ENCODE data around the gene DPH5.
"Not testable (repeated sequence)": the region's sequence is repeated elsewhere in the genome, so short reads cannot be mapped to it uniquely, and the experiment has no call there.

DPH5 gene, protein sequence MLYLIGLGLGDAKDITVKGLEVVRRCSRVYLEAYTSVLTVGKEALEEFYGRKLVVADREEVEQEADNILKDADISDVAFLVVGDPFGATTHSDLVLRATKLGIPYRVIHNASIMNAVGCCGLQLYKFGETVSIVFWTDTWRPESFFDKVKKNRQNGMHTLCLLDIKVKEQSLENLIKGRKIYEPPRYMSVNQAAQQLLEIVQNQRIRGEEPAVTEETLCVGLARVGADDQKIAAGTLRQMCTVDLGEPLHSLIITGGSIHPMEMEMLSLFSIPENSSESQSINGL
- total RNA-seq, result 21.4 to 49.1 (median 40.4) reads per million in 3 experiments

DNA sequence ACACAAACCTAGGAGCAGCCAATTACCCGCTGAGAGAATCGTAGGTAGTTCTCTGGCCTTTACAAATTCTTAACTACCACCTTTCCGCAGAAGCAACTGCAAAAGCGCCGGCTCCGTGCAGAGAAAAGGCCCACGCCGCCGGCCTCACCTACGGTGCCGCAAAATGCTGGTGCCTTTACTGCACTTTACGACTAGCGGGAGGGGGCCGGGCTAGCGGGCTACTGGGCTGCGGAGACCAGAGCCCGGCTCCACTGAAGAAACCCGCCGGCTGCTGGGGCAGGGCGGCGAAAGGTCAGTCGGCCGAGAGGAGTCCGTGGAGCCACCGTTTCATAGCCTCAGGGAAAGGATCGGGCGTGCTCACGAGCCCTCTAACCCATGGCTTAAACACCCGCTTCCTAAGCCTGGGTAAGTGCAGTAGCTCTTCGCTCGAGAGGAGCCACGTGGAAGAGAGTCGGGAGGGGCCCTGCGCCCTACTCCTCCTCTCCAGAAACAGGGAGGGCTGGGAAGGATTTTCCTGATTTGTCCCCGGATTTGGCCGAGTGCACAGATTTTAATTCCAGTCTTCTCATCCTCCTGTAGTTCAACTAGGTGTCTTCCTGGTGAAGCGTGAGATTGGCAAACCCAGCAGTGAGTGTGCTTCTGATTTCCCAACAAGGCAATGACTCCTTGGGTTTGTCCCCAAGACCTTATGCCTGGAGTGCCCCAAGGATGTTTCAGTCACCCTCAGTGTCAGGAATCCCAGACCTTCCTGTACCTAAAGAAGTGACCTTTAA lies at the start of gene DPH5:
TSS of gene DPH5 (minus strand) at position 128 of the 773 bp plus-strand sequence. CDS start 341 bp downstream, outside the sequence.
- DNase-seq, result peak; percentile 86

DNA sequence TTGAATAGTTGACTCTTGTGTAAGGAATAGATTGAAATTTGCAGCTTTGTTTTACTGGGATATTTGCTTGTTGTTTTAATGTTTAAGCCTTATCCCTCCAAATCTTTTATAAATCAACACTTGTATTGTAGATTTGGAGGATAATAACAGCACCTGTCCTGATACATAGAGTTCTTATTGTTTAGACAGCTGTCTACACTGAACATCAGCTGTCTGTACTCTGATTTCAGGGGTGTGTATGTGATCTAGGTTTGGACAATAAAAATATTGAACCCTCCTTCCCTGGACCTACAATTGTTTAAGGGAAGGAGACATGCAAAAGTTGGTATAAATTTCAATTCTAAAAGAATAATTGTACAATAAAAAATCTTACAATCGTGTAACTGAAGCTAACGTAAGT lies 48.3 kb upstream of the DPH5 start:
- DNase-seq, result no peak

GRCh38 chr1:101071470-101071891 lies 45.9 kb upstream of the DPH5 start:
- no peak for DNase-seq

GRCh38 chr1:101069158-101069557 lies 43.6 kb upstream of the DPH5 start:
- no peak for DNase-seq

DNA sequence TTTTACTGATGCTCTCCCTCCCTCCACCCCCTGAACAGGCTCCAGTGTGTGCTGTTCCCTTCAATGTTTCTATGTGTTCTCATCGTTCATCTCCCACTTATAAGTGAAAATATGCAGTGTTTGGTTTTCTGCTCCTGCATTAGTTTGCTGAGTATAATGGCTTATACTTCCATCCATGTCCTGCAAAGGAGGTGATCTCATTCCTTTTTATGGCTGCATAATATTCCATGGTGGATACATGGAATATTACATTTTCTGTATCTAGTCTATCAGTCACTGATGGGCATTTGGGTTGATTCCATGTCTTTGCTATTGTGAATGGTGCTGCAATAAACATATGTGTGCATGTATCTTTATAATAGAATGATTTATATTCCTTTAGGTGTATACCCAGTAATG lies 41.4 kb upstream of the DPH5 start:
- not testable (repeated sequence) for DNase-seq

GRCh38 chr1:101066260-101066936 lies 40.8 kb upstream of the DPH5 start:
- no peak for DNase-seq

DNA sequence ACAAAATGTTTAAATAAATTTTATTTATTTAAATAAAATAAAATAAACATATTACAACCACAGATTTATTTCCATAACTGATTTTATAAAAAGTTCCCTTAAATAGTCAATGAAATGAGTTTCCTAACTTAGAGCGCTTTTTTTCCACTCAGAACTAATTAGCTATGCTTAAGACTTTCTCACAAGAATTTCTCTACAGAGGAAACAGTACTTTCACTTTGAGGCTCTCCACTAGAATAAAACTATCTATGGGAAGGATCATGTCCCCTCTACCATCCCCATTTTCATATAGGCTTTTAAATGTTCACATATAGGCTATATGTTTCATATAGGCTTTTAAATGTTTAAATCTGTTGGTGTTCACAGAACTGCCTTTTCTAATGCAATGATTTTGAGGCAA lies 40.0 kb upstream of the DPH5 start:
- DNase-seq, result no peak

DNA sequence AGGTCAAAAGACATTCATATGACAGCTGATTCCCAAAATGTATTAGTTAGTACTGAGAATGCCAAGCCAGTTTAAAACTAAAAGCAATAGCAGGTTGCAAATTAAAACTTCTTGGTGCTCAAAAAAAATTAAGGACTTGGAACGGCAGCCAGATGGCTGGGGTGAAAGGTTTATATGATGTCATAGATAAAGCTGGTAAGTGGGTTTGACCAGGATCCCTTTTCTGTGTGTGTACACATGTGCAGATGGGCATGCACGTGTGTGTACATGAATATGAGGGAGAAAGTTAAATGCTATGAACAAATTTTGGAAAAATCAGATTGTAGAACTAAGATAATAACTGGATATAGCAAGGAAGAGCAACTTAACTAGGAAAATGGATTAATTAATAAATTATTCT lies 39.1 kb upstream of the DPH5 start:
- DNase-seq, result no peak

DNA sequence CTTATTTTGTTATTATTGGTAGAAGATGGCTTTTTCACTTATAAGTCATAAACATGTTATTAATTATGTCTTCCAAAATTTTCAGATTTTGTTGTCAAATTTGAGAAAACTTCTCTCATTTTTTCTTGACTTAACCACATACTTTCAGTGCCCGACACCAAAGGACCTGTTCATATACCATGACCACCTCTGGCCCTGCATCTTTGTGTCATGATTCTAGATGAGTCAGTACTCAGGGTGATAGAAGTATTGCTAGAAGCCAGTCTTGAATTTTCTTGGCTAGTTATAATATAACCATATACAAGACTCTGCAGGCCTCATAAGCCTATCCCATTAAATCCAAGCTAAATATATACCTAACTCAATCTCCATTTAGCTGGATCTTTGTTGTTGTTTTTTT lies 35.4 kb upstream of the DPH5 start:
- DNase-seq, result no peak

DNA sequence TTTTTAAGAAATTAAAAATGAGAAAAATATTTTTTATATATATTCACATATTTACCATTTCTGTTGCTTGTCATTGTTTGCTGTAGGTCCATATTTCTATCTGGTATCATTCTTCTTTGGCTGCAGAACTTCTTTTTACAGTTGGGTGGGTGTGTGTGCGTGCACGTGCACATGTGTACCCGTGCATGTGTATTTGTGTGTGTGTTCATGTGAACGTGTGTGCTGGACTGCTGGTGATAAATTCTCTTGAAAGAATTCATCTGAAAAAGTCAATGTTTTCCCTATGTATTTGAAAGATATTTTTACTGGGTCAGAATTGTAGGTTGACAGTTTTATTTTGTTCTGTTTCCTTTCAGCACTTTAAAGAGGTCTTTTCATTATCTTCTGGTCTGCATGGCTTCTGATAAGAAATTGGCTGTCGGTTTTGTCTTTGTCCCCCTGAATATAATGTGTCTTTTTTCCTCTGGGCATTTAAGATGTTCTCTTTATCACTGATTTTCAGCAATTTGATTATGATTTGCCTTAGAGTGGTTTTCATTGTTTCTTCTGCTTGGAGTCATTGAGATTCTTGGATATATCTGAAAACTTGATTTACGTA lies 34.5 kb upstream of the DPH5 start:
- no peak for DNase-seq

DNA sequence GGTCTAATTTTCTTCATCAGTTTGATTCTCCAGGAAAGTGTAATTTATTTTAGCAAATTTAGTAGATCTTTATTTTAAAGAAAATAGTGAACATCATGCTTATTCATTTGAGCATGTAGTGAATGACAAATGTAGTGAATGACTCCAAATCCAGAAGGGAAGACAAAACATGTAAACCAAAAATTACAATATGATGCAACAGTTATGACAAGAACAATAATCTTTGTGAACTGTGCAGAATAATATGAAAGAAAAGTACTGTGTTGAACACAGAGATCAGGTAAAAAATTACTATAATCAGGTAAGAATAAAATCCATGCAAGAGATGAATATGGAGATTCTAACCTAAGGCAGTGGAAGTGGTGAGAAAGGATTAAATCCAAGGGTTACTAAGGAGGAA lies 30.0 kb upstream of the DPH5 start:
- no peak for DNase-seq

GRCh38 chr1:101051688-101052638 lies 26.4 kb upstream of the DPH5 start:
- DNase-seq, result no peak

DNA sequence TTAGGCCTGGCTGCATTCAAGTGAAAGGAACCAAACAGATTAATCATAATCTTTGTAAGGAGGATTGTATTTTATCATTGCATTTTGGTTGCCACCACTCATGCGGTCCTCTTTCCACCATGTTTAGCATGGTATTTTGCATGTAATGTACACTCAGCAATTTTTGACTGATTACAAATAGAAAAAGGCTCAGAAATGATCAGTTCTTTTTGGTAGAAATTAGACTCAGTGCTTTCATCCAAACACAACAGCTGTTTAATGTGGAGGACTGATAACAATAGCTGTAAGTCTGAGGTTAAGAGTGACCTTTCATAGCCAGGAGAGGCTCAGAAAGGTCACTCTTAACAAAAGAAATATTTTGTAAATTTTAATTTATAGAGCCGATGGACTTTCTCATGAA lies 25.3 kb upstream of the DPH5 start:
- DNase-seq, result no peak

DNA sequence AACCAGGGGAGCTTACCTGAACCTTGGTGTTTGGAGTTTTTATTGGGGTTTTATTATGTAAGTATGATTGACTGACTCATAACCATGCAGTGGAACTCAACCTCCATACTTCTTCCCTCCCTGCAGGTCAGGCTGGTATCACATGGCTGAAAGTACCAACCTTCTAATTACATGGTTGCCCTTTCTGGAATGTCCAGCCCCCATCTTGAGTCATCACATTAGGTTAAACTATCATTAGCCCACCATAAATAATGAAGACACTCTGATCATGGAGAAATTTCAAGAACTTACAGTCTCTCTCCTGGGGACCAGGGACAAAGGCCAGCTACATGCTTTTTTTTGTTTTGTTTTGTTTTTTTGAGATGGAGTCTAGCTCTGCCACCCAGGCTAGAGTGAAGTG lies 19.2 kb upstream of the DPH5 start:
- no peak for DNase-seq

DNA sequence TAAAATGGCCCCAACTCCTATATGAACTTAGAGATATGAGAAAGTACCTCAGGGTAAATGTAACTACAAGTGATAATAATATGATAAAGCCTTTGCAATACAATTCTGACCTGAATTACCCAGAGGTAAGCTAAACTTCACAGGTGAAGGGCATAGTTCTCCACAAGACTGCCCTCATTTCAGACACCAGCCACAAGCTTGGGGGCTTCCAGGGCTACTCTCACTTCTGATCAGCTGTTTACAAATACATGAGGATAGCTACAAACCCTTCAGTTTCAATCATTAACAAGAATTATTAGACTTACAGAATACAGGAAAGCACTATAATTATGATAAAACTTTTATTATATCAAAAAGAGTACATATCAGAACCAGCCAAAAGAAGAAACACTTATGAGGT lies 18.7 kb upstream of the DPH5 start:
- no peak for DNase-seq

DNA sequence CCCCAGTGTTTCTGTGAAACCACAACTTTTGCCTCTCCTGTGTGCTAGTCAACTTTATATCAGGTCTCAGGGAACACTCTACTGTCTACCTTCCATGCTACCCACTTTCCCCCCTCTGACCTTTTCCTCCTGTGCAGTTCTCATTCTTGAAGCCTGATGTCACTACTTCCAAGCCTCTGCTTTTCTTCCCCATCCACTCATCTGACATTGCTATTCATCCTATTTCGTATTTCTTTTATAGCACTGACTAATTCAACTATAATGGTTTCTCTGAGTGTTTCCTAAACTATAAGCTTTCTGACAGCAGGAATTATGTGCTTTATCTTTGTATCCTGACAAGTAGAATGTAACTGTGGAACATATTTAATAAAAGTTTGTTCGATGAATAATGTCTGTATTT lies 18.2 kb upstream of the DPH5 start:
- DNase-seq, result no peak

DNA sequence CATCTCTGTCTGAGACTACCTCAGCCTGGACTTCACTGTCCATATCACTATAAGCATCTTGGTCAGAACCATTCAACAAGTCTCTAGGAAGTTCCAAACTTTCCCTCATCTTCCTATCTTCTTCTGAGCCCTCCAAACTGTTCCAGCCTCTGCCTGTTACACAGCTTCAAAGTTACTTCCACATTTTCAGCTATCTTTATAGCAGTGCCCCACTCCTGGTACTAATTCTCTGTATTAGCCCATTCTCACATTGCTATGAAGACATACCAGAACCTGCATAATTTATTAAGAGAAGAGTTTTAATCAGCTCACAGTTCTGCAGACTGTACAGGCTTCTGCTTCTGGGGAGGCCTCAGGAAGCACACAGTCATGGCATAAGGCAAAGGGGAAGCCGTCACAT lies 15.7 kb upstream of the DPH5 start:
- no peak for DNase-seq

DNA sequence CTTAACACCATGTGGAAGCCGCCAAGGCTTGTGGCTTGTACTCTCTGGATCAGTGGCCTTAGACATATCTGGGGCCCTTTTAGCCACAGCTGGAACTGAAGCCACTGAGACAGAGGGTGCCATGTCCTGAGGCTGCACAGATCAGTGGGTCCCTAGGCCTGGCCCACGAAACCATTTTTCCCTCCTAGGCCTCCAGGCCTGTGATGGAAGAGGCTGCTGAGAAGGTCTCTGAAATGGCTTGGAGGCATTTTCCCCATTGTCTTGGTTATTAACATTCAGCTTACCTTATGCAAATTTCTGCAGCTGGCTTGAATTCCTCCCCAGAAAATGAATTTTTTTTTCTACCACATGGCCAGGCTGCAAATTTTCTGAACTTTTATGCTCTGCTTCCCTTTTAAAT lies 15.1 kb upstream of the DPH5 start:
- no peak for DNase-seq

GRCh38 chr1:101039245-101039644 lies 13.7 kb upstream of the DPH5 start:
- DNase-seq, result no peak

- no peak for DNase-seq
Measured at GRCh38 chr1:101037316-101037715, 11.7 kb upstream of the DPH5 start.

GRCh38 chr1:101033017-101033416 lies 7.4 kb upstream of the DPH5 start:
- DNase-seq, result no peak

- DNase-seq, result not testable (repeated sequence)
Measured at GRCh38 chr1:101032129-101032528, 6.5 kb upstream of the DPH5 start.
